Mononuclear cell (primary cell): Measurements from ENCODE around the gene NHLRC2. TPM values are rescaled to one million over a fixed set of nuclear protein-coding genes. Genes with fewer than 3 reads are reported as not detected.

Source experiments
- H3K27me3 ChIP-seq: 2 replicates; pipeline ENCODE4 v1.6.0; 2011; ENCODE audit warnings: low read length, control low read depth; ENCODE audit not compliant: insufficient read depth
- H3K4me1 ChIP-seq: 2 replicates; pipeline ENCODE4 v1.5.1; 2011; ENCODE audit warnings: mild to moderate bottlenecking, low read length, control low read depth; ENCODE audit not compliant: insufficient read depth
- H3K4me3 ChIP-seq: 2 replicates; pipeline ENCODE4 v1.5.1; 2011; ENCODE audit warnings: mild to moderate bottlenecking, low read length, moderate library complexity
- H3K9me3 ChIP-seq: 2 replicates; pipeline ENCODE4 v1.5.1; 2011; ENCODE audit warnings: low read depth, mild to moderate bottlenecking, control low read depth, low read length
- total RNA-seq: library from RNA; depleted of rRNA; stranded (reverse); fragments of >200 nt; gene quantifications from one replicate; pipeline ENCODE4 v1.2.3, GENCODE V29; 2012

The NHLRC2 gene
- total RNA-seq, 1 donor, result 6.0 TPM

GRCh38 chr10:113911113-113911512, 56.7 kb downstream of the NHLRC2 start:
- no peak overlapping the region for H3K4me3 ChIP-seq
- H3K9me3 ChIP-seq, result no peaks in the 10 kb centered on the region
- H3K27me3 ChIP-seq, result no peaks in the 10 kb centered on the region
- H3K4me1 ChIP-seq, result no peaks in the 10 kb centered on the region

DNA sequence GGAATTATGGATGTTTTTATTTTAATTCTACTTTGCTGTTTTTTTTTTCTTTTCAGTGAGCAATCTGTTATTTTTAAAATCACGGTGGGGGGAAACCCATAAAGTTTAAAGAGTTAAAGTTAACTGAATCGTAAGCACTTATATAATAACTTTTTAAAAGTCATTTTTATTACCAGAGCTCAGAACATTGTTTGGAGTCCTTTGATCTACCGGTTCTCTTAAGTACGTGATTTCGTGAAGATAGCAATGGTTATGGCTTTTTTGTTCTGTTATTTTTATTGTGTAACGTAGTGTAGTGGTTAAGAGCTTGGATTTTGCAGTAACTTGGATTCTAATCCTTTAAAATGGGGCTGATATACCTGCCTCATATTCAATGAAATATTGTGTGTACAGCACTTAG, 57.4 kb downstream of the NHLRC2 start:
- no peaks in the 10 kb centered on the region for H3K27me3 ChIP-seq
- H3K4me1 ChIP-seq, result no peaks in the 10 kb centered on the region
- no peaks in the 10 kb centered on the region for H3K9me3 ChIP-seq
- no peak overlapping the region for H3K4me3 ChIP-seq

GRCh38 chr10:113912582-113912981, 58.1 kb downstream of the NHLRC2 start:
- no peaks in the 10 kb centered on the region for H3K4me1 ChIP-seq
- H3K27me3 ChIP-seq, result no peaks in the 10 kb centered on the region
- no peaks in the 10 kb centered on the region for H3K9me3 ChIP-seq
- H3K4me3 ChIP-seq, result no peak overlapping the region

DNA sequence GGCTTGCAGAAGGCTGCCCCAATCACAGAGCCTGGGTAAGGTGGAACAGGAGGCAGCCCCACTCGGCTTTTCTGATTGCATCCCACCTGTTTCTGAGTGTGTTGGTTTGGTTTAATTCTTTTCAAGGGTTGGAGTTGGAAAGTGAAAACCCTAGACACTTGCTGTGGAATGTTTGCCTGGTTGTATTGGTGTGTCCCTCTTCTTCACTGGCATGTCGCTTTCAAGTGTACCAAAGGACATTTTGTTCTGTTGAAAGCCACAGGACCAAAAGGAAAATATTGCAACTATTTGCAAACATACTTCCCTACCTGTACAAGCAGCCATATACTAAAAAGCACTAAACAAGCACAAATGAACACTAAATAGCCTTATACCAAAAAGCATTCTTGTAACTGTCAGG, 60.5 kb downstream of the NHLRC2 start:
- Histone ChIP-seq H3K27me3 (no peaks in the 10 kb centered on the region), H3K4me3 (no peak overlapping the region), H3K4me1 (no peaks in the 10 kb centered on the region), H3K9me3 (no peaks in the 10 kb centered on the region)

GRCh38 chr10:113915540-113915939, 61.1 kb downstream of the NHLRC2 start:
- no peaks in the 10 kb centered on the region for H3K4me1 ChIP-seq
- H3K27me3 ChIP-seq, result no peaks in the 10 kb centered on the region
- H3K9me3 ChIP-seq, result no peaks in the 10 kb centered on the region
- no peak overlapping the region for H3K4me3 ChIP-seq

DNA sequence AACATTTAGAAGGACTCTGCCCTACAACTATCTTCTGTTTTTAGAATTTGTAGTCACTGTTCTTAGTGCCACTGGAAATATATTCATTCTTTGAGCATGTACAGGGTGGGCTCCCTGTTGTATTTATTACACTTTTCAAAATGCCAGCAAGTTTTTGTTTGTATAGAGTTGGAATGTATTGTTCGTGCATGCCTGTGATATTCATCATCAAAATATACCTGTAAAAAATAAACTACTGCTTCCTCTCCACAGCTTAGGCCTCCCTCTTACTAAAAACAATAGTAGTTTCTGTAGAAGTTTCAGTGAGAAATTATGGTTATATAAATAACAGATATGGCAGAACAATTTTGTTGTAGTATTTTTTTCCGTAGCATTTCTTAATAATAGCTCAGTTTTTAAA, 61.6 kb downstream of the NHLRC2 start:
- no peaks in the 10 kb centered on the region for H3K9me3 ChIP-seq
- no peak overlapping the region for H3K4me3 ChIP-seq
- no peaks in the 10 kb centered on the region for H3K27me3 ChIP-seq
- no peaks in the 10 kb centered on the region for H3K4me1 ChIP-seq

DNA sequence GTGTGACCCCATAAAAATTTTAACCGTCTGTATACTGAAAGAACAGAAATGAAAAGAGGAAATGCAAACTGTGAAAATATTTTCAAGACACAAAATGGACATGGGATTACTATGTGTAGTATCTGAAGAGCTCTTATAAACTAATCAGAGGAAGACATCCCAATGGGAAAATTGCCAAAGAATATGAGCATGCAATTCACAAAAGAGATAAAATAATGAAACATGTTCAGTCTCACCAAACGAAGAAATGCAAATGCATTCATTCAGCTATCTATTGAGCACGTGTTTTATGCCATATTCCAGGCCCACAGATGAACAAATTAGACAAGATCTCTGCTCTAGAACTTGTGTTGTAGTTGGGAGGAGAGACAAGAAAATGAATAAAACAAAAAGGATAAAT, 63.2 kb downstream of the NHLRC2 start:
- Histone ChIP-seq H3K27me3 (no peaks in the 10 kb centered on the region), H3K9me3 (no peaks in the 10 kb centered on the region), H3K4me3 (no peak overlapping the region), H3K4me1 (no peaks in the 10 kb centered on the region)

DNA sequence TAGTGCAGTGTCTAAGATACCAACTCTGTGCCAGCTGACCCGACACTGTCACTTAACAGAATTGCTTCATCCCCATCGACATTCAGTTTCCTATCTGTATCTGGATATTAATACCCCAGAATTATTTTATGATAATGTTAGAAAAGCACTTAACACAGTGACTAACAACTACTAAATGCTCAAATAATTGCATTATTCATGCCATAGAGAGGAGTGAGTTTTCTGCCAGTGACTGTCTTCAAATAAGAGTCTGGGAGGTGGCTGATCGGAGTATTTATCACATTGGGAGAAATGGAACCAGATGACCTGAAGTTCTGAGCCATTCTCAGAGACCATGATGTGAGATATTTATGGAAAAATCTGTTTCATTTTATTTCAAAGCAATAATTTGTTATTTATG, 65.7 kb downstream of the NHLRC2 start:
- Histone ChIP-seq H3K27me3 (peaks cover 4% of the 10 kb centered on the region), H3K9me3 (peaks cover 7% of the 10 kb centered on the region), H3K4me1 (no peaks in the 10 kb centered on the region), H3K4me3 (no peak overlapping the region)

GRCh38 chr10:113920875-113921274, 66.4 kb downstream of the NHLRC2 start:
- no peaks in the 10 kb centered on the region for H3K4me1 ChIP-seq

DNA sequence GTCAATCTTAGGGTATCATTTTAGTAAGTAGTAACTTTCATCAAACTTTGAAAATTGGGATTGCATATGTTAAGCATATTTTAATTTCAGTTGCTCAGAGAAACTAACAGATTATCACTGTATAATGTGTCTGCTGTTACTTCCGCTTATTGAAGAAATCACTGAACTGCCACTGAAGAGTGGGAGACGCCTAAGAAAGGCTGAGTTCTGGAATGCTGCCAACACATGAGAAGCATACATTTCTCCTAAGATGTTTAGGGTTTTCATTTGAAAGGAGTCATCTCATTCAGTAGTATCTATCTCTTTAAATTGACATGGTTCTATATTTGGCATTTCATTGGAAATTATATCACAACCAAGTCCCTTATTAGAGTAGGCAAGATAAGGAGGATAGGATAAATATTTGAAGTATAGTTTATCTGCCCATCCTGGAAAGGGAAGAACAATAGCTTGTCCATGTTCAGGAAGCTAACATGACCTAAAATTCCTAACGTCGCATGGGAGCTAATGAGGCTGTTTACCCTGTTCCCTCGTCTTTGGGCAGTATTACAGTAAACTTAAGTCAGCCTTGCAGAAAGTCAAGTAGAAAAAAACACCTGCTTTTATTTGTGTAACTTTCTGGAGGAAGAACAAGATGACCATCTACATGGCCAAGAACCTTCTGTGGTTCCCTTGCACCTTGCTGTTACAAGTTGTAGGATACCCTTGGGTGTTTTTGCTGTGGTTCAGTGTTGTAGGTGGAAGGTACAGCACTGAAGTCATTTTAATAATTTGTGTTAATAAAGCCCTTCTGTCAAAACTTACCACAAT, 67.3 kb downstream of the NHLRC2 start:
- Histone ChIP-seq H3K27me3 (peaks cover 4% of the 10 kb centered on the region), H3K4me1 (no peaks in the 10 kb centered on the region), H3K4me3 (no peak overlapping the region), H3K9me3 (peaks cover 7% of the 10 kb centered on the region)

More at GRCh38 chr10:113920875-113921274, 66.4 kb downstream of the NHLRC2 start:
- Histone ChIP-seq H3K27me3 (peaks cover 4% of the 10 kb centered on the region), H3K4me3 (no peak overlapping the region), H3K9me3 (peaks cover 7% of the 10 kb centered on the region)

DNA sequence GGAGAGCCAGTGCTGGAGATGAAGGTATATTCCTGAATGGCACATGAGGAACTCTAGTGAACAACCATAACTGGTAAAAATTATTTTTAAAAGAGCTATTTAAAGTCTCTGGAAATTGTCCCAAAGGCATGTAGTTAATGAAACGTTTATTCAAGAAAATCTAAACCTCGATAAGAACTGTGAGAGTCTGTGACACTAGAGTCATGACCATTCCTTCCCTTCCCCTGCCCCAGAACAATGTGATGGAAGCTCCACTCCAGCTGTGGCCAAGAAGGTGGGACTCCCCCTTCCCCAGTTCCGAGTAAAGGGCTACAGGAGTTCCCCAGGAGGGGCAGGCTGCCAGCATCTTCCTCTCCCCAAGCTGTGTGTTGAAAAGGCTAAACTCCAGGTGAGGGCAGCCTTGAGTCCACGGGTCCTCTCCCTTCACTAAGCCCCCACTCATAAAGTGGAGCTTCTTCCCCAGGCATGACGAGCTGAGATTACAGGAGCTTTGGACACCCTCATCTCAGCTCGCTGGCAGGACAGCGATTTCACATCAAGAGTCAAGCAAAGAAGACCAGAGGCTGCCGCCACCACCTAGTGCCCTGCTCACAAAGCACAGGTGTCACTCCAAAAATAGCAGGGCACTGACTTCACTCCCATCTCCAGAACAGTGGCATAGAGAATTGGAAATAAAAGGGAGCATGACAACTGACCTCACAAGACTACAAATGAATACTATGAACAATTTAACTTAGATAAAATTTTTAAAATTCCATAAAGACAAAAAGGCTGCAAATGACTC, 68.5 kb downstream of the NHLRC2 start:
- Histone ChIP-seq H3K4me1 (no peaks in the 10 kb centered on the region), H3K9me3 (peaks cover 7% of the 10 kb centered on the region), H3K4me3 (no peak overlapping the region), H3K27me3 (peaks cover 4% of the 10 kb centered on the region)

GRCh38 chr10:113924186-113924585, 69.7 kb downstream of the NHLRC2 start:
- Histone ChIP-seq H3K4me1 (no peaks in the 10 kb centered on the region), H3K27me3 (peaks cover 4% of the 10 kb centered on the region), H3K9me3 (peaks cover 7% of the 10 kb centered on the region), H3K4me3 (no peak overlapping the region)

DNA sequence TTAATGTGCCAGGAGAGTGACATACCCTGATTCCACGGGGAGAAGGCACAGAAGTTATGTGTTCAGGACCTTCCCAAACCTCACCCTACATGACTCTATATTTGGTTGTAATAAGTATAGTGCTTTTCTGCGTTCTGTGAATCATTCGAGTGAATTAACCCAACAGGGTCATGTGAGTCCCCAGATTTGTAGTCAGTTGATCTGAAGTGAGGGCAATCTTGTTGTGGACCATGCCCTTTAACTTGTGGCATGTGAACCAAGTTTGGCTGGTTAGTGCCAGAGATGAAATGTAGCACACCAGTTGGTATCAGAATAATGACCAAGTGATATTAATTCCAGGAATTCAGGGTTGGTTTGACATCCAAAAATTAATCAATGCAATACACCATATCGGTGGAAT, 70.2 kb downstream of the NHLRC2 start:
- Histone ChIP-seq H3K27me3 (peaks cover 4% of the 10 kb centered on the region), H3K4me3 (no peak overlapping the region), H3K4me1 (no peaks in the 10 kb centered on the region)

GRCh38 chr10:113927440-113927839, 73.0 kb downstream of the NHLRC2 start:
- Histone ChIP-seq H3K4me1 (no peaks in the 10 kb centered on the region), H3K4me3 (no peak overlapping the region), H3K9me3 (peaks cover 7% of the 10 kb centered on the region), H3K27me3 (peaks cover 4% of the 10 kb centered on the region)

More for the DNA sequence above, 70.2 kb downstream of the NHLRC2 start:
- H3K9me3 ChIP-seq, result peaks cover 7% of the 10 kb centered on the region

- H3K27me3 ChIP-seq, result peaks cover 4% of the 10 kb centered on the region
- H3K9me3 ChIP-seq, result peaks cover 7% of the 10 kb centered on the region
- H3K4me1 ChIP-seq, result no peaks in the 10 kb centered on the region
- no peak overlapping the region for H3K4me3 ChIP-seq
These were observed 74.4 kb downstream of the NHLRC2 start for GRCh38 chr10:113928830-113929229.
